GM23338 (cell line): ENCODE measurements around the gene CACNA2D2. TPM values are rescaled to one million over a fixed set of nuclear protein-coding genes. Genes with fewer than 3 reads are reported as not detected.

ENCODE experiments used
- ATAC-seq: fragments of 200-7000 bp; cut with Tn5 transposase; 3 replicates; pipeline ENCODE4 v1.9.1; 2020
- DNase-seq: peaks from one replicate; pipeline ENCODE4 v3.0.0-alpha.2; 2015; ENCODE audit warnings: low spot score
- H2AFZ ChIP-seq: fragments of 200-600 bp; sonication (generic); 2 replicates; pipeline ENCODE4 v1.8.0; 2016; ENCODE audit warnings: antibody characterized with exemption, mild to moderate bottlenecking, moderate library complexity
- H3F3A ChIP-seq: fragments of 200-600 bp; sonication (generic); replicated peaks from 2 replicates; pipeline ENCODE4 v1.8.0; 2017; ENCODE audit warnings: antibody characterized with exemption, mixed run types, low read depth
- H3K27ac ChIP-seq: fragments of 200-600 bp; sonication (generic); 2 replicates; pipeline ENCODE4 v1.6.1; 2016; ENCODE audit warnings: low read depth
- H3K27me3 ChIP-seq: fragments of 200-600 bp; sonication (generic); 2 replicates; pipeline ENCODE4 v1.8.0; 2016; ENCODE audit warnings: mild to moderate bottlenecking, mixed run types, moderate library complexity; ENCODE audit not compliant: insufficient read depth
- H3K36me3 ChIP-seq: fragments of 200-600 bp; sonication (generic); 2 replicates; pipeline ENCODE4 v1.8.0; 2016; ENCODE audit warnings: mild to moderate bottlenecking; ENCODE audit not compliant: insufficient read depth
- H3K4me1 ChIP-seq: fragments of 200-600 bp; sonication (generic); 2 replicates; pipeline ENCODE4 v1.8.0; 2016; ENCODE audit warnings: mild to moderate bottlenecking, moderate library complexity; ENCODE audit not compliant: insufficient read depth
- H3K4me2 ChIP-seq: fragments of 200-600 bp; sonication (generic); 2 replicates; pipeline ENCODE4 v1.7.1; 2017; ENCODE audit warnings: mixed run types
- H3K4me3 ChIP-seq: fragments of 200-600 bp; sonication (generic); 2 replicates; pipeline ENCODE4 v1.6.1; 2016; ENCODE audit warnings: mixed run types
- H3K79me2 ChIP-seq: fragments of 200-600 bp; sonication (generic); replicated peaks from 2 replicates; pipeline ENCODE4 v1.8.0; 2017; ENCODE audit warnings: mild to moderate bottlenecking; ENCODE audit not compliant: insufficient read depth
- H3K9me2 ChIP-seq: fragments of 200-600 bp; sonication (generic); 2 replicates; pipeline ENCODE4 v1.8.0; 2017; ENCODE audit not compliant: insufficient read depth
- H4K20me1 ChIP-seq: fragments of 200-600 bp; sonication (generic); replicated peaks from 2 replicates; pipeline ENCODE4 v1.8.0; 2017; ENCODE audit warnings: mild to moderate bottlenecking; ENCODE audit not compliant: insufficient read depth
- H3K27ac Mint-ChIP-seq: 2 replicates; pipeline ENCODE4 v1.8.0; 2020; ENCODE audit warnings: inconsistent platforms, mild to moderate bottlenecking, moderate library complexity, mixed read lengths
- H3K27me3 Mint-ChIP-seq: 3 replicates; pipeline ENCODE4 v1.8.0; 2022; ENCODE audit warnings: low read depth, mild to moderate bottlenecking, moderate library complexity, mixed read lengths, inconsistent platforms; ENCODE audit not compliant: insufficient read depth, poor library complexity
- H3K36me3 Mint-ChIP-seq: 3 replicates; pipeline ENCODE4 v1.8.0; 2021; ENCODE audit warnings: low read depth, mild to moderate bottlenecking, inconsistent platforms, moderate library complexity, mixed read lengths
- H3K4me1 Mint-ChIP-seq: 3 replicates; pipeline ENCODE4 v1.8.0; 2020; ENCODE audit warnings: mild to moderate bottlenecking, inconsistent platforms, mixed read lengths
- H3K4me3 Mint-ChIP-seq: 3 replicates; pipeline ENCODE4 v1.8.0; 2021; ENCODE audit warnings: moderate library complexity, mild to moderate bottlenecking, inconsistent platforms, mixed read lengths
- H3K9me3 Mint-ChIP-seq: 3 replicates; pipeline ENCODE4 v1.8.0; 2020; ENCODE audit warnings: moderate library complexity, mild to moderate bottlenecking, inconsistent platforms, mixed read lengths
- CREB1 ChIP-seq: fragments of 250-450 bp; sonication (Bioruptor Pico); IDR thresholded peaks from 2 replicates; pipeline ENCODE4 v1.5.0; 2020; ENCODE audit warnings: low read depth, mild to moderate bottlenecking, moderate library complexity
- CTCF ChIP-seq, 2 experiments: fragments of 200-600 bp in 1 of 2; sonication (generic) in 1 of 2; conservative IDR thresholded peaks; 2 replicates each; pipeline versions ENCODE4 v1.5.1 to v1.6.1; 2016 to 2017; ENCODE audit warnings: antibody characterized with exemption in 2 of 2, low read depth in 2 of 2, mild to moderate bottlenecking in 2 of 2, moderate library complexity in 1 of 2
- ETS1 ChIP-seq: IDR thresholded peaks from 2 replicates; pipeline ENCODE4 v1.6.1; 2016; ENCODE audit warnings: antibody characterized with exemption
- EZH2 ChIP-seq: fragments of 200-600 bp; sonication (generic); IDR thresholded peaks from one replicate; pipeline ENCODE4 v1.8.0; 2017; ENCODE audit warnings: antibody characterized with exemption, mild to moderate bottlenecking, low read depth; ENCODE audit not compliant: unreplicated experiment
- EZH2phosphoT487 ChIP-seq: fragments of 200-600 bp; sonication (generic); IDR thresholded peaks from one replicate; pipeline ENCODE4 v1.8.1; 2018; ENCODE audit warnings: antibody characterized with exemption; ENCODE audit not compliant: unreplicated experiment
- JUNB ChIP-seq: IDR thresholded peaks from one replicate; pipeline ENCODE4 v1.6.1; 2016; ENCODE audit warnings: antibody characterized with exemption; ENCODE audit not compliant: unreplicated experiment
- NANOG ChIP-seq: IDR thresholded peaks from 2 replicates; pipeline ENCODE4 v1.6.1; 2016; ENCODE audit warnings: antibody characterized with exemption, borderline replicate concordance
- STAT1 ChIP-seq: IDR thresholded peaks from one replicate; pipeline ENCODE4 v1.6.1; 2016; ENCODE audit warnings: antibody characterized with exemption; ENCODE audit not compliant: unreplicated experiment
- ZNF114 ChIP-seq: fragments of 250-450 bp; sonication (Bioruptor Pico); IDR thresholded peaks from 2 replicates; pipeline ENCODE4 v1.5.0; 2020; ENCODE audit warnings: mild to moderate bottlenecking, moderate library complexity
- ZNF331 ChIP-seq: fragments of 250-450 bp; sonication (Bioruptor Pico); IDR thresholded peaks from 2 replicates; pipeline ENCODE4 v1.5.0; 2020; ENCODE audit warnings: low read depth, mild to moderate bottlenecking, moderate library complexity
- ZNF462 ChIP-seq: fragments of 250-450 bp; sonication (Bioruptor Pico); IDR thresholded peaks from 2 replicates; pipeline ENCODE4 v1.5.0; 2020; ENCODE audit warnings: mild to moderate bottlenecking, moderate library complexity
- polyA plus RNA-seq: library from polyadenylated mRNA; unstranded; fragments of >200 nt; fragmentation: Nextera tagmentation; extraction: Ambion mirVana; gene quantifications from 2 replicates; pipeline ENCODE4 v1.2.1, GENCODE V29; 2016
- total RNA-seq: library from RNA; depleted of rRNA; stranded (reverse); fragments of >200 nt; shearing (Covaris generic); gene quantifications from 2 replicates; pipeline ENCODE4 v1.2.3, GENCODE V29; 2014
- TF ChIP-seq, protein P1 (sequence below): IDR thresholded peaks from one replicate; pipeline ENCODE4 v1.6.1; 2018; ENCODE audit warnings: antibody characterized with exemption; ENCODE audit not compliant: unreplicated experiment

The CACNA2D2 gene
- total and polyA plus RNA-seq, 2 experiments from 2014 or later, result 4.7 to 11.4 TPM

GRCh38 chr3:50411229-50411628, 92.2 kb downstream of the CACNA2D2 start (continued):
- TF ChIP-seq ZNF114 (CRISPR knock-in tag), result no peak
- TF ChIP-seq ETS1, result no peak
- no peak for TF ChIP-seq ZNF331 (CRISPR knock-in tag)
- no peak for TF ChIP-seq EZH2phosphoT487
- TF ChIP-seq CTCF (conservative IDR thresholded peaks at IDR 0.05; ENCODE audit: low read depth in 2 of 2), result no peak
- no peak for TF ChIP-seq CREB1
- no peak for TF ChIP-seq EZH2
- no peak for TF ChIP-seq STAT1

- peaks cover 10% of the 10 kb centered on the region for H3K27me3 Mint-ChIP-seq
- Histone ChIP-seq H3K27ac (no peak overlapping the region), H3K4me3 (no peak overlapping the region), H3K27me3 (no peaks in the 10 kb centered on the region), H3K4me2 (no peak overlapping the region), H2AFZ (no peak overlapping the region), H3F3A (no peaks in the 10 kb centered on the region), H3K79me2 (no peaks in the 10 kb centered on the region), H3K36me3 (no peaks in the 10 kb centered on the region), H3K4me1 (no peaks in the 10 kb centered on the region), H4K20me1 (no peaks in the 10 kb centered on the region; the same call in none of the 2 replicates), H3K9me2 (no peaks in the 10 kb centered on the region)
- DNase-seq (no peak), ATAC-seq (no peak)
- H3K4me3 Mint-ChIP-seq, result no peak overlapping the region
- peaks cover 9% of the 10 kb centered on the region for H3K4me1 Mint-ChIP-seq
- H3K36me3 Mint-ChIP-seq, result no peaks in the 10 kb centered on the region; the same call in 2 of the 3 replicates
- no peaks in the 10 kb centered on the region; the same call in 1 of the 3 replicates for H3K9me3 Mint-ChIP-seq
- no peak overlapping the region for H3K27ac Mint-ChIP-seq
- TF ChIP-seq CREB1 (no peak), ZNF114 (CRISPR knock-in tag) (no peak), ZNF462 (CRISPR knock-in tag) (no peak), NANOG (no peak), ZNF331 (CRISPR knock-in tag) (no peak), EZH2phosphoT487 (no peak), JUNB (no peak), STAT1 (no peak)
- TF ChIP-seq, protein P1, sequence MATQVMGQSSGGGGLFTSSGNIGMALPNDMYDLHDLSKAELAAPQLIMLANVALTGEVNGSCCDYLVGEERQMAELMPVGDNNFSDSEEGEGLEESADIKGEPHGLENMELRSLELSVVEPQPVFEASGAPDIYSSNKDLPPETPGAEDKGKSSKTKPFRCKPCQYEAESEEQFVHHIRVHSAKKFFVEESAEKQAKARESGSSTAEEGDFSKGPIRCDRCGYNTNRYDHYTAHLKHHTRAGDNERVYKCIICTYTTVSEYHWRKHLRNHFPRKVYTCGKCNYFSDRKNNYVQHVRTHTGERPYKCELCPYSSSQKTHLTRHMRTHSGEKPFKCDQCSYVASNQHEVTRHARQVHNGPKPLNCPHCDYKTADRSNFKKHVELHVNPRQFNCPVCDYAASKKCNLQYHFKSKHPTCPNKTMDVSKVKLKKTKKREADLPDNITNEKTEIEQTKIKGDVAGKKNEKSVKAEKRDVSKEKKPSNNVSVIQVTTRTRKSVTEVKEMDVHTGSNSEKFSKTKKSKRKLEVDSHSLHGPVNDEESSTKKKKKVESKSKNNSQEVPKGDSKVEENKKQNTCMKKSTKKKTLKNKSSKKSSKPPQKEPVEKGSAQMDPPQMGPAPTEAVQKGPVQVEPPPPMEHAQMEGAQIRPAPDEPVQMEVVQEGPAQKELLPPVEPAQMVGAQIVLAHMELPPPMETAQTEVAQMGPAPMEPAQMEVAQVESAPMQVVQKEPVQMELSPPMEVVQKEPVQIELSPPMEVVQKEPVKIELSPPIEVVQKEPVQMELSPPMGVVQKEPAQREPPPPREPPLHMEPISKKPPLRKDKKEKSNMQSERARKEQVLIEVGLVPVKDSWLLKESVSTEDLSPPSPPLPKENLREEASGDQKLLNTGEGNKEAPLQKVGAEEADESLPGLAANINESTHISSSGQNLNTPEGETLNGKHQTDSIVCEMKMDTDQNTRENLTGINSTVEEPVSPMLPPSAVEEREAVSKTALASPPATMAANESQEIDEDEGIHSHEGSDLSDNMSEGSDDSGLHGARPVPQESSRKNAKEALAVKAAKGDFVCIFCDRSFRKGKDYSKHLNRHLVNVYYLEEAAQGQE, result no peak
Observed at GRCh38 chr3:50410608-50411139, 92.8 kb downstream of the CACNA2D2 start.
